Breast epithelium (tissue), 3 donors: ENCODE measurements around the gene TMEM270.

Experiments
- CTCF ChIP-seq, 3 donors: fragments of 450-650 bp; IDR thresholded peaks; one replicate each; pipeline ENCODE4 v1.5.1; 2016 to 2017; ENCODE audit warnings: antibody characterized with exemption in 3 of 3, mild to moderate bottlenecking in 3 of 3, moderate library complexity in 3 of 3
- POLR2A ChIP-seq: fragments of 450-650 bp; IDR thresholded peaks from one replicate; pipeline ENCODE4 v1.6.1; 2016; ENCODE audit warnings: antibody characterized with exemption, mild to moderate bottlenecking, moderate library complexity

- TF ChIP-seq CTCF (IDR thresholded peaks at IDR 0.05) (no peak), POLR2A (no peak)
Measured at GRCh38 chr7:73887762-73888161, 26.8 kb downstream of the TMEM270 start.
